IPS-15b (cell line): Measurements from ENCODE around the gene EXOC8.
"Not testable (repeated sequence)": the region's sequence is repeated elsewhere in the genome, so short reads cannot be mapped to it uniquely, and the experiment has no call there.

Experiments
- H3K27me3 ChIP-seq: one replicate; pipeline ENCODE4 v1.6.1; 2013; ENCODE audit warnings: low read length; ENCODE audit not compliant: control insufficient read depth, insufficient read depth
- H3K36me3 ChIP-seq: one replicate; pipeline ENCODE4 v1.6.1; 2013; ENCODE audit warnings: low read length; ENCODE audit not compliant: control insufficient read depth, insufficient read depth
- H3K4me1 ChIP-seq: one replicate; pipeline ENCODE4 v1.6.1; 2013; ENCODE audit warnings: mild to moderate bottlenecking, low read length; ENCODE audit not compliant: control insufficient read depth, insufficient read depth
- H3K4me3 ChIP-seq: one replicate; pipeline ENCODE4 v1.5.1; 2013; ENCODE audit warnings: low read depth, low read length
- H3K9ac ChIP-seq: one replicate; pipeline ENCODE4 v1.6.1; 2013; ENCODE audit warnings: low read depth, mild to moderate bottlenecking, low read length
- H3K9me3 ChIP-seq: one replicate; pipeline ENCODE4 v1.6.1; 2013; ENCODE audit warnings: mild to moderate bottlenecking, low read length; ENCODE audit not compliant: control insufficient read depth, insufficient read depth

EXOC8 gene

GRCh38 chr1:231369282-231369681, 31.6 kb upstream of the EXOC8 start:
- Histone ChIP-seq H3K4me1 (no peaks in the 10 kb centered on the region), H3K4me3 (no peak overlapping the region), H3K27me3 (no peaks in the 10 kb centered on the region), H3K9ac (no peak overlapping the region), H3K9me3 (no peaks in the 10 kb centered on the region), H3K36me3 (no peaks in the 10 kb centered on the region)

DNA sequence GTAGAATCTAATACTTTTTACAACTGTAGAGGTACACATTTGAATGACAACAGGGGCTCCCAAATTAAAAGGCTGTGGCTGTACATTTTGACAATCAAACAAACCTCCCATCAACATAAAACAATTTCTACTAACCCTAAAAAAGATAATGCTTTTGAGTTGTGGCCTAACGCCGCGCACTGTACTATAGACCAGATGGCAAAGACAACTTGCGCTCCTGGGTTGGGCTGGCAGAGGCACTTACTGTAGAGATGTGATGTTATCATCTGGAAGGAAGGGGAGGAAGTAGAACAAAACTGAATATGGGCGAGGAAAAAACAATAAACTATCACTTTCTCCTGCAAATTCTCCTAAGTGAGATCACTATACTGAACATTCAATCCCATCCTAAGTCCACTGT, 26.5 kb upstream of the EXOC8 start:
- Histone ChIP-seq H3K9me3 (no peaks in the 10 kb centered on the region), H3K9ac (no peak overlapping the region), H3K27me3 (no peaks in the 10 kb centered on the region), H3K4me1 (no peaks in the 10 kb centered on the region), H3K36me3 (no peaks in the 10 kb centered on the region), H3K4me3 (no peak overlapping the region)

DNA sequence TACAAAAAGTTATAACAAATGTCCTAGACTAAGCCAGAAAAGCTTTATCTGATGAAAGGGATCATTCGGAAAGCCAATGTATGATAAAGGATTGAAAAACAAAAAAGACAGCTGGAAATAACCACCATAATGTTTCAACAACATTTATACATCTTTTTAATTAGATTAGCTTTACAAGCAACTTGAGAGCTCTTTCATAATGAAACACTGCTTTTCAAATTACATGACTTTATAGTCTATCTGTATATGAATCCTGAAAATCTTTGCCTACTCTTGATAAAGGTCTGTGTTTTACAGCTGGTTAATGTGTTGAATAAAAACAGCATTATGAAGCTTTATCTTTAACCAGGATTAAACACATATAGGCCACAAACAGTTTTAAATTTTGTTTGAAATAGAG, 26.0 kb upstream of the EXOC8 start:
- Histone ChIP-seq H3K4me3 (no peak overlapping the region), H3K9ac (no peak overlapping the region), H3K9me3 (no peaks in the 10 kb centered on the region), H3K4me1 (no peaks in the 10 kb centered on the region), H3K36me3 (no peaks in the 10 kb centered on the region), H3K27me3 (no peaks in the 10 kb centered on the region)

- no peaks in the 10 kb centered on the region for H3K4me1 ChIP-seq
- H3K27me3 ChIP-seq = no peaks in the 10 kb centered on the region
- no peaks in the 10 kb centered on the region for H3K9me3 ChIP-seq
- no peak overlapping the region for H3K9ac ChIP-seq
- no peaks in the 10 kb centered on the region for H3K36me3 ChIP-seq
- H3K4me3 ChIP-seq = no peak overlapping the region
Measured at GRCh38 chr1:231362325-231362724, 24.7 kb upstream of the EXOC8 start.

- Histone ChIP-seq H3K36me3 (no peaks in the 10 kb centered on the region), H3K9ac (no peak overlapping the region), H3K9me3 (no peaks in the 10 kb centered on the region), H3K4me3 (no peak overlapping the region), H3K27me3 (no peaks in the 10 kb centered on the region), H3K4me1 (no peaks in the 10 kb centered on the region)
Measured at GRCh38 chr1:231359113-231359512, 21.5 kb upstream of the EXOC8 start.

GRCh38 chr1:231357831-231358354, 20.2 kb upstream of the EXOC8 start:
- H3K9me3 ChIP-seq = no peaks in the 10 kb centered on the region
- no peak overlapping the region for H3K4me3 ChIP-seq
- no peaks in the 10 kb centered on the region for H3K36me3 ChIP-seq
- H3K27me3 ChIP-seq = no peaks in the 10 kb centered on the region
- no peaks in the 10 kb centered on the region for H3K4me1 ChIP-seq
- no peak overlapping the region for H3K9ac ChIP-seq

DNA sequence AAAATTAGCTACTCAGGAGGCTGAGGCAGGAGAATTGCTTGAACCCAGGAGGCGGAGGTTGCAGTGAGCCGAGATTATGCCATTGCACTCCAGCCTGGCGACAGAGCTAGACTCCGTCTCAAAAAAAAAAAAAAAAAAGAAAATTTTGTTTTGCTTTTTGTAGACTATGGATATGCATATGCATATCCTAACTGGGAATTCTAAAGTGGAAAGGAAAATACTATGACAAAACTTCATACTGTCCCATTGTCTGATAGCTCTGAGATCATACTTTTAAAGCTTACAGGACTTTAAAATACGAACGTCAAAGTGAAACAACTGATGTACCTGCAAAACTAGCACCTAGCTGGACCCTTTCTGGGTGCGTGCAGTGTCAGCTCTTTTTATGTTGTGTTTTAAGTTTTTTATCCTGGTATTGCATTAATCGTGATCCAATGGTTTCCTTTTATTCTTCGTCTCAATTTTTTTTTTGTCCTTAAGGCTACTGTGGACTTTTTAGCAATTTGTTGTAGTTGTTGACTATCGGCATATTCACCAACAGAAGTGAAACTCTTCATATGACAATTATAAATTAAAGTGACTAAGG, 19.6 kb upstream of the EXOC8 start:
- Histone ChIP-seq H3K36me3 (no peaks in the 10 kb centered on the region), H3K9ac (no peak overlapping the region), H3K27me3 (no peaks in the 10 kb centered on the region), H3K9me3 (no peaks in the 10 kb centered on the region), H3K4me1 (no peaks in the 10 kb centered on the region), H3K4me3 (no peak overlapping the region)

- Histone ChIP-seq H3K9ac (no peak overlapping the region), H3K36me3 (no peaks in the 10 kb centered on the region), H3K4me3 (no peak overlapping the region), H3K4me1 (no peaks in the 10 kb centered on the region), H3K27me3 (no peaks in the 10 kb centered on the region), H3K9me3 (no peaks in the 10 kb centered on the region)
Measured at GRCh38 chr1:231355171-231355570, 17.5 kb upstream of the EXOC8 start.

GRCh38 chr1:231354330-231355020, 16.8 kb upstream of the EXOC8 start:
- H3K9me3 ChIP-seq = no peaks in the 10 kb centered on the region
- H3K4me1 ChIP-seq = no peaks in the 10 kb centered on the region
- H3K36me3 ChIP-seq = no peaks in the 10 kb centered on the region
- H3K27me3 ChIP-seq = no peaks in the 10 kb centered on the region
- H3K4me3 ChIP-seq = no peak overlapping the region
- H3K9ac ChIP-seq = no peak overlapping the region

DNA sequence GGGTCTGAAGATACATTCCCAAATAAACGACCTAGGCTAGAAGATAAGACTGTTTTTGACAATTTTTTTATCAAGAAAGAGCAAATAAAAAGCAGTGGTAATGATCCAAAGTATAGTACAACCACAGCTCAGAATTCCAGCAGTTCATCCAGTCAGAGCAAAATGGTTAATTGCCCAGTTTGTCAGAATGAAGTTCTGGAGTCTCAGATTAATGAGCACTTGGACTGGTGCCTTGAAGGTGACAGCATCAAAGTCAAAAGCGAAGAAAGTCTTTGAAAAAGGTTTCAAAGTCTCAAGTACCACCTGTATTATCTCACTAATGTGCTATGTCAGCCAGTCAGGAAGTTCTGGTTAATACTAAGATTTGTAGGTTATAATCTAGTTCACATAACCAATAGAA, 15.4 kb upstream of the EXOC8 start:
- no peak overlapping the region for H3K9ac ChIP-seq
- H3K4me3 ChIP-seq = no peak overlapping the region
- no peaks in the 10 kb centered on the region for H3K36me3 ChIP-seq
- H3K27me3 ChIP-seq = no peaks in the 10 kb centered on the region
- no peaks in the 10 kb centered on the region for H3K4me1 ChIP-seq
- no peaks in the 10 kb centered on the region for H3K9me3 ChIP-seq

- no peak overlapping the region for H3K4me3 ChIP-seq
- no peaks in the 10 kb centered on the region for H3K36me3 ChIP-seq
- H3K27me3 ChIP-seq = no peaks in the 10 kb centered on the region
- no peak overlapping the region for H3K9ac ChIP-seq
- H3K4me1 ChIP-seq = no peaks in the 10 kb centered on the region
- no peaks in the 10 kb centered on the region for H3K9me3 ChIP-seq
Measured at GRCh38 chr1:231351816-231352215, 14.2 kb upstream of the EXOC8 start.

GRCh38 chr1:231348856-231349255, 11.2 kb upstream of the EXOC8 start:
- H3K4me1 ChIP-seq, H3K36me3 ChIP-seq, H3K4me3 ChIP-seq, H3K27me3 ChIP-seq, H3K9me3 ChIP-seq, H3K9ac ChIP-seq: not testable (repeated sequence)
